Measurements from ENCODE around the gene OR7D2.
A peak's percentile ranks its signal among the peaks of the same experiment; 100 is the strongest.
"Not testable (repeated sequence)": the region's sequence is repeated elsewhere in the genome, so short reads cannot be mapped to it uniquely, and the experiment has no call there.

The OR7D2 gene

DNA sequence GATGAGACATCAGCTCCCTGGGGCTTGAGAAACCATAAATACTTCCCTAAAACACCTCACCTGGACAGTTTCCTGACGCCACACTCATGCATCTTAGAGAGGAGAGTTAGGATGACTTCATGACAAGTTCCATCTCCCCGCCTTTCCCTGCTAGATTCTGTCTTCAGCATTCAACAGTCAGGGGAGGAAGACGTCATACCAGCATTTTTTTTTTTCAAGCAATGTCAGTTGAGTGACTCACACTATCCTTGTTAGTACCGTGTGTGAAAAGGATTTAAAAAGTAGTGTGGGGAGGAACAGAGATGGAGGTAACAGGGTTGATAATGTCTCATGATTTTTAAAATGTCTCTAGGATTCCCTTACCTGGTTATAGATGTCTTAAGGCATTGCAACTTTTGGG, at the start of gene OR7D2:
Gene OR7D2, plus strand, starts transcription at position 79 of the 400 bp plus-strand sequence. CDS start 6,803 bp downstream, outside the sequence.
- no peak for DNase-seq (ENCODE audit: low read depth in 2 of 2)

DNA sequence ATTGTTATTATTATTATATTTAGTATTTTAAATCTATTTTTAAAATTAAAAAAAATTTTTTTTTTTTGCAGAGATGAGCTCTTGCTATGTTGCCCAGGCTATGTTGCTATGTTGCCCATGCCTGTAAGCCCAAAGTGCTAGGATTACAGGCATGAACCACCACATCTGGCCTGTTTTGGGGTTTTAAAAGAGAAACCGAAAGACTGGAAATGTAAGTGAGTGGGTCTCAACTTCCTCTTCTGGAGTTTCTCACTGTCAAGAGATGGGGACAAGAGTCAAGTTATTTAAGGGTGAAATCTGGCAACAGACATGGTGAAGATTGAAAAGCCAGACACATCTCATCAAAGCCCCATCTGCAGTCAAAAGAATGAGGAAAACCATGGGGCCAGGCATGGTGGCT, 47.8 kb upstream of the OR7D2 start:
- no peak for DNase-seq (ENCODE audit: low read depth in 2 of 2)

GRCh38 chr19:9132422-9132821, 46.4 kb upstream of the OR7D2 start:
- no peak for DNase-seq (ENCODE audit: low read depth in 2 of 2)

DNA sequence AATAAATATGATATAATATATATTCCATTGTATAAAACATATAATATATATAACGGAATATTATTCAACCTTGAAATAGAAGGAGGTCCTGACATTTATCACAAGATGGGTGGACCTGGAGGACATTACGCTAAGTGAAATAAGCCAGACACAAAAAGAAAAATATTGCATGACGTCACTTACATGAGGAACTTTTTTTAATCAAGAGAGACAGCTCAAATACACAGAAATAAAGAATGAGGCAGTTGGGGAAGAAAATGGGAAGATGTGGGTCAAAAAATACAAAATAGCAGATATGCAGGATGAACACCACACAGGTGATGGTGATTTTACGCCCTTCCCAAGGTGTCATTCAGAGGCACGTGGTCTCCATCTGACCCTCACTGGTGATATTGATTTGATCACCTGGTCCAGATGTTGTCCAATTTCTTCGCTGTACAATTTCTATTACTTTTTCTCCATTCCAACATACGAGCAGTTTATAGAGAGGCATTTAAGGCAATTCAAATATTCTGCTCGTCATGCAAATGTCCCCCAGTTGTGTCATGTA, 39.1 kb upstream of the OR7D2 start:
- no peak for DNase-seq (ENCODE audit: low read depth in 2 of 2)

GRCh38 chr19:9140159-9140874, 38.5 kb upstream of the OR7D2 start, which contains the start of gene ZNF317:
Gene ZNF317, plus strand, starts transcription at chr19:9140397. Its CDS starts 15,620 bp downstream, at chr19:9156017.
- peak; percentile 77 to 83 for DNase-seq (ENCODE audit: low read depth in 2 of 2)

GRCh38 chr19:9144920-9145319, 33.9 kb upstream of the OR7D2 start:
- no peak for DNase-seq (ENCODE audit: low read depth in 2 of 2)

- no peak for DNase-seq (ENCODE audit: low read depth in 2 of 2)
Observed at GRCh38 chr19:9146882-9147281, 31.9 kb upstream of the OR7D2 start.

DNA sequence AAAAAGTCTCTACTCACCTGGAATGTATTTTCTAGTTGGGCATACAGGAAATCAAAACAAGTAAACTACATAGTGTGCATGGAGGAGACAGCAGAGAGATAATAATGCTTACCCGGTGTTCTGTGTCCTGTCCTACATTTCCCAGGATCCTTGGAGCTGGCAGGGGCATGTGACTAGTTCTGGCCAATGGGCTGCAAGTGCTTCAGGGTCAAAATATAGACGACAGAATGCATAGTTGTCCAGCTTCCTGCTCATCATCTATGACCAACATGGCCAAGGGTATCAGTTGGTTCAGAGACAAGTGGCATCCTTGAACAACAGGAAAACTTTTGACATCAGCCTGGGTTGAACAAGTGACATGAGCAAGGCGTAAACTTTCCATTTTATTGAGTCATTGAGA, 30.1 kb upstream of the OR7D2 start:
- no peak for DNase-seq (ENCODE audit: low read depth in 2 of 2)

DNA sequence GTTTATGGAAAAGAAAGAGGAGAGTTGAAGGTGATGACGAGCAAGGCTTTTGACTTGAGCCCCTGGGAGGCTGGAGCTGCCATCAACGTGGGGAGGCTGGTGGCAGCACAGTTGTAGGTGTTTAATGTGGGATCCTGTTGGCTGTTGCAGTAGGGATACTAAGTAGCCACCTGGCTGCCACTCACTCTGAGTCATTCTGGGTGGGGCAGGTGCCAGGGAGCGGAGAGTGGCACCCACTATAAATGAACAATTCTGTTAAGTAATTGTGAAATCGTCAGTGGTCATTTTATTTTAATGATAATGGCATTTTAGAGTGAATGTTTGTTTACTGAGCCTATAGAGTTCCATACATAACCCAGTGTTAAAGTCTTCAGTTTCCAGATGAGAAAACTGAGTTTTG, 28.8 kb upstream of the OR7D2 start:
- no peak for DNase-seq (ENCODE audit: low read depth in 2 of 2)

- DNase-seq (ENCODE audit: low read depth in 2 of 2), result no peak
Observed at GRCh38 chr19:9150650-9151049, 28.1 kb upstream of the OR7D2 start.

GRCh38 chr19:9151367-9151766, 27.4 kb upstream of the OR7D2 start:
- no peak for DNase-seq (ENCODE audit: low read depth in 2 of 2)

DNA sequence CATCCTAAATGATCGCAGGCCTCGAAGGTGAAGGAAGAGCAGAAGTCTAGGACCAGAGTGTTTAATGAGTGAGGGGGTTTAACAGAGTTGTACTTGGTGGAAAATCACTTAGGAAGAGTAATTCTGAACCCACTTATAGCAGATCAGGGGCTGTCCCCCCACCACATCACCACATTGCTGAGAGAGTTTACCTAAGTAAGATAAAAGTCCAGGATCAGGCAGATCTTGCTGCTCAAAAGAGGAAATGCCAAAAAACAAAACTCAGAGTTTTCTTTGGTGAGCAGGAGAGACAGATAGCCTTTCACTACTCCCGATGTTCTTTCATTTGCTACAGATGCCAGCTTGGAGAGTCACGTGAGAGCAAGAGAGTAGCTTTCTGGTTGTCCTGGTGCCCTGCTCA, 23.2 kb upstream of the OR7D2 start:
- no peak for DNase-seq (ENCODE audit: low read depth in 2 of 2)

DNA sequence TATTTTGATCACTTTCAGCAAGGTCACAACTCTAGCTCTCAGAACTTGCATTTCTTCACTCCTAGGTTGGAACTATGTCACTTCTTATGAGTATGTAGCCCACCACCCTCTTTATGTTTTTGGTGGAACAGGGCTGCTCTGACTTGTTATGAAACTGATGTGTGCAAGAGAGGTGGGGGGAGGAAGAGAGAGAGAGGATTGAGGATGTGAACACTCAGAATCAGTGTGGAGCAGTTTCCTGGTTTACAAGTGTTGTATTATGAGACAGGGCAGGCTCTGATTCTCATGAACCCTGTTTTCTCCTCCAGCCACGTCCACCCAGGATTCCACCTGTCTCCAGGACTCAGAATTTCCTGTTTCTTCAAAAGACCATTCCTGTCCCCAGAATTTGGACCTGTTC, 22.5 kb upstream of the OR7D2 start:
- DNase-seq (ENCODE audit: low read depth in 2 of 2), result no peak

- DNase-seq (ENCODE audit: low read depth in 2 of 2), result no peak
Observed at GRCh38 chr19:9159891-9160290, 18.9 kb upstream of the OR7D2 start.

DNA sequence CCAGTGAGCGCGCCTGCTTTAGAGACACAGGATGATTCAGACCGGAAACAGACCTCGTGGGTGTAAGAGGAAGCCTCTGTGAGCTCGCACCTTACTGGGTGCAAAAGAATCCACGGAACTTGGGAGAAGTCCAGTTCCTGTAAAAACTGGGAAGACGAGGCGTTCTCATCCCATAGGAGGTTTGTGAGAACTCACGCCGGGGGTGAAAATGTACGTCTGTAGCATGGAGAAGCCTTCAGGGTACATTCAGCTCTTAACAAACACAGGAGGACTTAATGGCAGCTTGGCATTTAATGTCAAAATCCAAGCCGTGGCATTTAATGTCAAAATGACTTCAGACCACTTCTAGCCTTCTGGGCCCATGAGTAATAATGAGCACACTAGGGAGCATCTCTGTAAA, 17.4 kb upstream of the OR7D2 start:
- no peak for DNase-seq (ENCODE audit: low read depth in 2 of 2)

- no peak for DNase-seq (ENCODE audit: low read depth in 2 of 2)
Observed at GRCh38 chr19:9165261-9165660, 13.5 kb upstream of the OR7D2 start.

DNA sequence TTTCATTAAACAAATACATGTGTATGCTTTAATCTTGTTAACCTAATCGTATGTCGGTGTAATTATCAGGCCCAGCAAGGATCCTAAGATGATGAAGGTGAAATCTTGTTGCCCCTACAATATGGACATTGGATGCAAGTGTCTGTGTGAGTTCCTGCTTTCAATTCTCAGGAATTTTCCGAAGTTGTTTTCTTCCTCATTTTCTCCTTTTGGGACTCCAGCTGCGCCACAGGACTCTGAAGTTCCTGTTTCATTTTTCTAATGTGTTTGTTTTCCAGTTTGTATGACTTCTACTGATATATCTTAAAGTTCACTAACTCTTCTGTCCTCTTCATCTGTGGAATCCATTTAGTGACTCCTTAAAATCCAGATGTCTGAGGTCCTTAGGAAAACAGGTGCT, 11.9 kb upstream of the OR7D2 start:
- no peak for DNase-seq (ENCODE audit: low read depth in 2 of 2)

DNA sequence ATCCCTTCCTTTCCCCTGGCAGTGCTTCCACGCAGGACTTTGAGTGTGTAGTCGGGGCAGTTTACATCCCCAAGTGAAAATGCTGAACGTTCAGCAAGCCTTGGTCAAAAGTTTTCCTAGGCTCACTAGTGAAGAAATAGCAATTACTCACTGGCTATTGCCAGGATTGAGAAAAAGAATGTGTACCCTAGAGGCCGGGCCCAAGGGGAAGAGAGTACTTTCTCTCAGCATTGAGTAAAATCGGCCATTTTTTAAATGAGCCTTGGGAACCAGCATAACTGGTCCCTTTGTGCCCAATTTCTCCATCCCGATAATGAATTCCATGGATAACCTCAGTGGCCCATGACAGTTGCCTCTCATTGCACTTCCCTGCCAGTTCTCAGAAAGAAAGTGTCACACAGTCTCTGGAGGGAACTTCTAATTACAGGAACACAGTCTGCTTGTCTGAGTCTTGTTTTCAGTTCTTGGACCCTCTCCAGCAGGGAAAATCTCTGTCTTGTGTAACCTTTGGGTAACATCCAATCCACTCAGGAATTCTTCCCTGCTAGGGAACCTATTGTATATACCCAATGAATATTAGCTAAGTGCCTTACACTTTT, 7.3 kb upstream of the OR7D2 start:
- DNase-seq (ENCODE audit: low read depth in 2 of 2), result no peak

DNA sequence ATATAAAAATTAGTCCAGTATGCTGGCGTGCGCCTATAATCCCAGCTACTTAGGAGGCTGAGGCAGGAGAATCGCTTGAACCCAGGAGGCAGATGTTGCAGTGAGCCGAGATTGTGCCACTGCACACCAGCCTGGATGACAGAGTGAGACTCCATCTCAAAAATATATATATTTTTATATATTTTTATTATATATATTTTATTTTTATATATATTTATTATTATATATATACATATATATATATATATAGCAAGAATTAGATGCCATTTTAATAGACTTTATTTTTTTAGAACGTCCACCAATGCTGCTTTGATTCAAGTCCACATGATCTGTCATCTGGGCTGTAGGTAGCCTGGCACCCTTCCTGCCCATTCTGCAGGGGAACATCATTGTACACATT, 3.5 kb upstream of the OR7D2 start:
- no peak for DNase-seq (ENCODE audit: low read depth in 2 of 2)

DNA sequence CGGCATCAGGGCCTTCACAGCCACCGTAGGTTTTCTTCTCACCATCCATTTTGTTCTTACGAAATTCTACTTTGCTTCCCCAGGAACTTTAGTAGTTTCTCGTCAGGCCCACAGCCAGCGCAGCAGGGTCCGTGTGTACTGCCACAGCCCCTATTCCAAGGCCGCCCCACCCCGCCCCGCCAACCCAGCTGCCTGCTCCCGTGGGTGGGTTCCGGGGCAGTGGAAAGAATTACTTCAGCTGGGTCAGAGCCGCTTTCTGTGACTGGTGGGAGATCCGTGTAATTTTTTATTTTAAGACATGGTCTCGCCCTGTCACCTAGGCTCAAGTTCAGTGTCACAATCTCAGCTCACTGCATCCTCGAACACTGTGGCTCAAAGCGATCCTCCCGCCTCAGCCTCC, 4.2 kb downstream of the OR7D2 start:
- DNase-seq (ENCODE audit: low read depth in 2 of 2), result no peak

DNA sequence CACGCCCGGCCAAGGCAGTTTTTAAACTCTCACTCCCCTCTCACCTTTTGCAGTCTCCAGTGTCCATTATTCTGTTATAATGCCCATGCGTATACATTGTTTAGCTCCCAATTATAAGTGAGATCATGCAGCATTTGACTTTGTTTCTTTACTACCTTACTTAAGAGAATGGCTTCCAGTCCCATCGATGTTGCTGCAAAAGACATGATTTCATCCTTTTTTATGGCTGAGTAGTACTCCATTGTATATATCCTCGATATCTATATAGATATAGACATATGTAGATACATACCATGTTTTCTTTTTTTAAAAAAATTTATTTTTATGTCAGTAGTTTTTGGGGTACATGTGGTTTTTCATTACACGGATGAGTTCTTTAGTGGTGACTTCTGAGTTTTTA, 8.4 kb downstream of the OR7D2 start:
- no peak for DNase-seq (ENCODE audit: low read depth in 2 of 2)

DNA sequence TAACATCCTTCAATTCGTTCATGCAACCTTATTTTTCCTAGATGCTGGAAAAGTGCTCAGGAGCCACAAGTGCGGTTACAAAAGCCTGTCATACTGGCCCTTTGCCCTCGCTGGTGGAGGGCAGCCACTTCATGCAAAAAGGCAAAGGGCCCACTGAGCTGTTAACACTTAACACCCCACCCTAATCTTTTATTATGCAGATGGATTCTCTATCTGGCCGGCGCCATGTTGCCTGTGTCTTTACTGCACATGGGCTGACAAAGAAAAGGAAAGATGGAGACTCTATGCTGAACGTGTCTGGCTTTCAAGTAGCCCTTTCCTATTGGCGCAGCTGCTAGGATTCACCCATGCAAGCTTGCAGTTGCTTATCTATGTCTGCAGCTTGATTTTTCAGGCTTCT, 10.8 kb downstream of the OR7D2 start:
- DNase-seq (ENCODE audit: low read depth in 2 of 2), result no peak

DNA sequence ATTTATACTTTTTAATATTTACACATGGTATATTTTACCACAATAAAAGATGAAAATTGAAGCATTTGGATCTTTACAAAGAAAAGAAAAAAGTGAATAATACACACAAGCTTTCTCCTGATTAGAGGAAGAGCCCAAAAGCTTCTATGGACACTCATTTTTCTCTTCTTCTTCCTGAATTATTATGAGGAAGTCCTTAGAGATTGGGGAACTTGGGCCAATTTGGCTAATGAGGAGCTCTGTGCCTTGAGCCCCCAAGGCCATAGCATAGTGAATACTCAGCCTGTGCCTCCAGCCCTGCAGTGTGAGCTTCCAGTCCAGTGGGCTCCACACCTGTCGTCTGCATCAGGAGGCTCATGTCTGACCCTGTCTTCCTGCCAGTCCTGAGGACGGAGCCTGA, 19.3 kb downstream of the OR7D2 start:
- DNase-seq (ENCODE audit: low read depth in 2 of 2), result not testable (repeated sequence)

Measured in stimulated activated CD4-positive, alpha-beta T cell treated with anti-CD3 and anti-CD28 coated beads, Interleukin-1b, Interleukin-23, amount 100 ng/mL, for 4 hours (primary cell).